ENCODE results near the gene DSCAM.

DSCAM gene

GRCh38 chr21:40646651-40647050, 200.3 kb downstream of the DSCAM start:
- DNase-seq, result no peak

- no peak for DNase-seq
Observed at GRCh38 chr21:40641042-40641441, 205.9 kb downstream of the DSCAM start.

GRCh38 chr21:40640266-40640789, 206.6 kb downstream of the DSCAM start:
- no peak for DNase-seq

DNA sequence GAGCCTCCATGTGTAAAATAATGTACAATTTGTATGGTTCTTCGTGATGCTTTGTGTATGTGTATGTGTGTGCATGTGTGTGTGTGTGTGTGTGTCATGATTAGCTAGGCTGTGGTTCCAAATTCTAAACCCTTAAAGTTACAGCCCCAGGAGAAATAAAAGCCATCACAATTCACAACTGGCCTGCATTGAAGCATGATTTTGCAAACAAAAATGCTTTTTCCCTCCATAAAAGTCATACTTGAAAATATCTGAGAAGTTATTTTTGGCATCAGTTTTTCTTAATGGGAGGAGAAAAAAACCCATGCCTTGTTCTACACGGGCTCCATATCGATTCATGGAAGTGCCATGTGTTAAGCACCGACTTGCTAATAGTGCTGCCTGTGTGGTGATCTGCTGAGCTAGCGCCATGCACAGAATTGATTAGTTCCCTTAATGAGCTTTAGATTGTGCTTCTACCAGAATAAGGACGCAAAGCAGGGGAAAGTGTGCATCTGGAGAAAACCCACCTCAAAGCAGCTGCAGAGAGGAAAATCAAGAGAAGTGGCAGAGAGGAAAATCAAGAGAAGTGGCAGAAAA, 207.3 kb downstream of the DSCAM start:
- no peak for DNase-seq

DNA sequence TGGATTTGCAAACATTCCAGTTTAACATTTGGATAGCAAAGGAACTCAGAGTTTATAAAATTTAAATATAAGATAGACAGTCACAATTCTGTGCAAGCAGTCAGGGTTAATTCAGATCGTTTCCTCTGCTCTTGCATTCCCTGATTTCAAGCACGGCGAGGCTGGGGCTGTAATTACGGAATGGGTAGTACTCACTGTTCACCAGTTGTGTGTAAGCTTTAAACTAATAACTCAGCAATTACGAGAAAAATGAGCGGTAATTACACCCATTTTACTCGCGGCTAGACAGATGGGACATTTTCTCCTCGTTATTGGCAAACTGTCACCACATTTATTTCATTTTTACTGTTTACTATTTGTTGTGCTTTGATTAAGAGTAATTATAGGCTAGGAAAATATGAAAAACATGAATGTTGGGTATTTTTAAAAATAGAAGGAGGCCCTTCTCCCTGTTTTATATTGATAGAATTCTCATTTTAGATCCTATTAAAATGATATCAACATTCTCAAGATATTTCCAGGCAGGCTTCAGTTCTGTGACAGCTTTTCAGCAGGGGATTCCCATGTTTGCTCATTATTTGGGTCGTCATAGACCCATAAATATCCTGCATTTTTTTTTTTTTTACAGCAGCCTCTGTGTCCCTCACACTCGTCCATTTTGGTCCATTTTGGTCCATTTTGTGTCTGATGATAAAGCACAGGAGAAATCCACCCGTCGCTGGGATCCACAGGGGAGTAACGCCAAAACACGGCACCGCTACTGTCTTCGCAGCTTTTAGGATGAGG, 208.3 kb downstream of the DSCAM start:
- no peak for DNase-seq

DNA sequence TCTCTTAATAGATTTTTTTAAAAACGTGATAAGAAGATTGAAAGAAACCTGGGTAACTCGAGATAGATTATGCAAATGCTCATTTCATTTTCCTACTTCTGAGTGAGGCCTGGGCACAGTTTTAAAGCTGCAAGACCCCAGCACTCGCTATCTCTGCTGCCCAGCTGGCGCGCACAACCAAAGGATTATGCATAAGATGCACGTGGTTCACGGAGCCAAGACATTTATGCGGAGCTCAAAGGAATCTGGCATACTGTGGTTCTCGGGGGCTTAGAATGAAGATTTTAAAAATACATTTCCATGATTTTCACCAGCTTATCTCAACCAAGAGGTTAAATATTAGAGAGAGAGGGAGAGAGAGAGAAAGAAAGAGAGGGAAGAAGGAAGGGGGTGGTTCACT, 210.9 kb downstream of the DSCAM start:
- DNase-seq, result no peak

- DNase-seq, result no peak
Observed at GRCh38 chr21:40635391-40635790, 211.6 kb downstream of the DSCAM start.

GRCh38 chr21:40634141-40634540, 212.8 kb downstream of the DSCAM start:
- no peak for DNase-seq

GRCh38 chr21:40633048-40633447, 213.9 kb downstream of the DSCAM start:
- no peak for DNase-seq

GRCh38 chr21:40631211-40631610, 215.7 kb downstream of the DSCAM start:
- no peak for DNase-seq

DNA sequence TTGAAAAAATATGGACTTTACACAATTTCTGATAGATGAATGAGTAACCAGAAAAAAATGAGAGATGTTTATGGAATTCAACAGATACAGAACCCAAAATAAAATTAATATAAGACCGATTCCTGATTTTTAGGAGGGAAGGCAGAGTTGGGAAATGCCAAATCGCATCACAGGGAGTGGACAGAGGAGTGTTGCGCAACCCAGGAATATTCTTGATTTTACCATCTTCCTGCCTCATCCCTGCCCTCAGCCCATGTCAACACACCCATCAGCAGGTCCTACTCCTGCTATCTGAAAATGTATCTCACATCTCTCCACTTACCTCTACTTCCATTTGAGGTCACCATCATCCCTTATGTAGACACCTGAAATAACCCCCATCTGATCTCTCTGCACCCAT, 221.0 kb downstream of the DSCAM start:
- no peak for DNase-seq

DNA sequence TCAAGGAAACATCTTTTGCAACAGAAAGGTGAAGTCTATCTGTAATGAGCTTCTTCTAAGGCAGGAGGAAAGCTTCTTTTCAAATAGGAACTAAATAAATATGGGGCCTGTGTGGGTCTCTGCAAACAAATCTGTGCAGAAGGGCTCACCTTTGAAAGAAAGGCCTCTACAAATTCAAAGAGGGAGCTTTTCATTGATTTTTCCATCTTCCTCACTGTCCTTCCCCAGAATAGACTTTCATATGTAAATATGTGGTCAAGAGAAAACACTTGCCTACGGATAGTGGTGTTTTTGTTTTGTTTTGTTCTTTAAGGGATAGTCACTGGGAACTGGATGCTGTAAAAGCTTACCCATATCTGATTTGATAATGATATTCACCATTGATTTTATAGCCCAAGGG, 223.4 kb downstream of the DSCAM start:
- DNase-seq, result no peak

GRCh38 chr21:40622531-40622930, 224.4 kb downstream of the DSCAM start:
- DNase-seq, result no peak

DNA sequence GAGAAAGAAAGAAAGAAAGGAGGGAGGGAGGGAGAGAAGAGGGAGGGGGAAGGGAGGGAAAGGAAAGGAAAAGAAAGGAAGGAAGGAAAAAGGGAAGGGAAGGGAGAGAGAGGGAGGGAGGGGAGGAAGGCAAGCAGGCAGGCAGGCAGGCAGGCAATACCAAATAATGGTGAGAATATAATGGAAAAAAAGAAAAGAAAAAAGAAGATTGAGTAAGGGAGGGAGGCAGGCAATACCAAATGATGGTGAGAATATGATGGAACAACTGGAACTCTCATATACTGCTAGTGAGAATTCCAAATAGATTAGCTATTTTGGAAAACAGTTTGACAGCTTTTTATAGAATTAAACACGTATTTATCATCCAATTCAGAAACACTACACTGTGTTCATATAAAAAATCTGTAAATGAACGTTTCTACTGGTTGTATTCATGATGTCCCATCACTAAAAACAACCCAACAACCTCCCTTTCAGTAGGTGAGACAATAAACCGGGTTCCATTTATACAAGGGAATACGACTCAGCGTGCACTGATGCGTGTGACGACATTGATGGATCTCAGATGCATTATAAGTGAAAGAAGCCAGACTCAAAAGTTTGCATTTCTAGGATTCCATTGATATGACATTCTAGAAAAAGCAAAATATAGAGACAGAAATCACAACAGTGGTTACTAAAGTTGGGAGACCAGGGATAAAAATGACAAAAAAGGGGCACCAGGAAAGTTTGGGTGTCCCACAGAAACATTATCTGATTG, 226.4 kb downstream of the DSCAM start:
- no peak for DNase-seq

DNA sequence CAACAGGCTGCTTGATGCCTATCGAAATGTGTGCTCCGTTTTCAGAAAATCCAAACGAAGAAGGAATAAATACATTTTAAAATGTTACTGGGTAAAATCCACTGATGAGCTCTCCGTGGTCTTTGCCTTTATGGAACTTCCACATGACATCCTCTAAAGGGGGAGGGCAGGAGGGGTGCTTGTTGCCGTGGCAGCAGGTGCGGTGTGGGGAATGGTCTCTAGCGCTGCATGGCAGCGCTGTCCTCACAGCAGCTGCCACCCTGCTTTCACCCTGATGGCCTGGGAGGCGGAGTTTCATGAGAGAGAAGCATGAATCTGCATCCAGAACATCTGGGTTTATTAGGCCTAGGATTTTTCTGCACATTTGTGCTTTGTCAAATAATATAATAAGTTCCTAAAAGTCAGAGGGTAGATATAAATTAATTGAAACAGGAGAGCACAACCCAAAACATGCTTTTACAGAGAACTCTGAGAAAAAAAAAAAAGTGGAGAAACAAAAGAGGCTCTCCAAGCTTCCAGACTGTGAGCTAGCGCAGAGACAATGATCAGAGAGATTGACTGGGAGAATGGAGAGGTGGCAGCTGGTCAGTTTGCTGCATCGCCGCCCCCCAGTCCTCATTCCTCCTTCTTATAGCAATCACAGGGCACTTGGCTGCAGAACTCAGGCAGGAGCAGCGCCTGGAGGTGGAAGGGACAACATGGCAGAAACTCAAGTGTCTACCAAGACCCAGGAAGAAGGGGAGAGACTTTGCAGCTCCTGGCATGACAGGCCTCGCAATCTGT, 228.6 kb downstream of the DSCAM start:
- DNase-seq, result no peak

GRCh38 chr21:40616377-40616704, 230.6 kb downstream of the DSCAM start:
- DNase-seq, result no peak

GRCh38 chr21:40615505-40616376, 231.2 kb downstream of the DSCAM start:
- DNase-seq, result no peak

GRCh38 chr21:40613546-40614030, 233.4 kb downstream of the DSCAM start:
- DNase-seq, result no peak

GRCh38 chr21:40610345-40610744, 236.6 kb downstream of the DSCAM start:
- DNase-seq, result no peak

DNA sequence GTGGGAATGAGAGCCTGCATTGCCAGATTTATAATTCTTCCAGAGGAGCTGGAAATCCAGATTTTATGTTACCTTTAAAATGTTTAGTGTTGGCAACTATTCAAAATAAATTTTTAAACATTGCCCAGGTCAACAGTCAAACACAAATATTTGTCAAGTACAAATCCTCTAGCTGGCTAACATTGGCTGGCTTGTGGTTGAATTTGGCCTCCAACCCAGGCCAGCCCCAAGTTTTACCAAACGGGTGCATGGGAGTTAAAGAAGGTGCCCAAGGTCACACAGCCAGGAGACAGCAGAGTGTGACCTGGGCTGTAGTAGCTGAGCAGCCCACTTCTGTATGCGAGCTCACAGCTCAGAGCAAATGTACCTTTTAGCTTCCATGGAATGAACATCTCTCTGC, 240.6 kb downstream of the DSCAM start:
- no peak for DNase-seq

GRCh38 chr21:40605094-40605493, 241.9 kb downstream of the DSCAM start:
- no peak for DNase-seq

- DNase-seq, result no peak
Observed at GRCh38 chr21:40603774-40604173, 243.2 kb downstream of the DSCAM start.
